MM.1S (cell line): Measurements from ENCODE around the gene LCP2.

Source experiments
- EZH2 ChIP-seq: fragments of 300-600 bp; sonication (generic); optimal IDR thresholded peaks from 2 replicates; pipeline ENCODE3; 2017; ENCODE audit warnings: low read depth, mild to moderate bottlenecking, antibody characterized with exemption, low read length, mixed read lengths
- TF ChIP-seq, protein P1 (sequence below): fragments of 300-600 bp; sonication (generic); IDR thresholded peaks from 2 replicates; pipeline ENCODE4 v1.5.1; 2016; ENCODE audit warnings: antibody characterized with exemption, low read length, mixed read lengths

DNA sequence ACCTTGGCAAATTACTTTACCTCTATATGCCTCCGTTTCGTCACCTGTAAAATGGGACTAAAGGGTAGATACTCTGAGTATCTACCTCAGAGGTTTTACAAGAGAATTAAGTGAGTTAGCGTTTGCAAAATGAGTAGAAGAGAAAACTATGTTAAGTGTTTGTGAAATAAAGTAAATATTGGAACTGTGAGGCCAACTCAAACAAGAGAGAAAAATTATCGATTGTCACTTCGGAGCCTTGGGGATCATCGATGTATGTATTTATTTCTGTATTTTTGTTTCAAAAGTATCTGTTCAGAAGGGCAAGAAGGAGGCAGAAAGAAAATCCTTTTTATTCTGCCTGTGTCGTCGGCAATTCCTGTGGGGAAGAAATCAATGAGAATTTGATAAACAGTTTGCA, 90.6 kb downstream of the LCP2 start:
- TF ChIP-seq, protein P1, sequence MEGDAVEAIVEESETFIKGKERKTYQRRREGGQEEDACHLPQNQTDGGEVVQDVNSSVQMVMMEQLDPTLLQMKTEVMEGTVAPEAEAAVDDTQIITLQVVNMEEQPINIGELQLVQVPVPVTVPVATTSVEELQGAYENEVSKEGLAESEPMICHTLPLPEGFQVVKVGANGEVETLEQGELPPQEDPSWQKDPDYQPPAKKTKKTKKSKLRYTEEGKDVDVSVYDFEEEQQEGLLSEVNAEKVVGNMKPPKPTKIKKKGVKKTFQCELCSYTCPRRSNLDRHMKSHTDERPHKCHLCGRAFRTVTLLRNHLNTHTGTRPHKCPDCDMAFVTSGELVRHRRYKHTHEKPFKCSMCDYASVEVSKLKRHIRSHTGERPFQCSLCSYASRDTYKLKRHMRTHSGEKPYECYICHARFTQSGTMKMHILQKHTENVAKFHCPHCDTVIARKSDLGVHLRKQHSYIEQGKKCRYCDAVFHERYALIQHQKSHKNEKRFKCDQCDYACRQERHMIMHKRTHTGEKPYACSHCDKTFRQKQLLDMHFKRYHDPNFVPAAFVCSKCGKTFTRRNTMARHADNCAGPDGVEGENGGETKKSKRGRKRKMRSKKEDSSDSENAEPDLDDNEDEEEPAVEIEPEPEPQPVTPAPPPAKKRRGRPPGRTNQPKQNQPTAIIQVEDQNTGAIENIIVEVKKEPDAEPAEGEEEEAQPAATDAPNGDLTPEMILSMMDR = no peak
- TF ChIP-seq EZH2 = no peak
